ENCODE results near the gene RASSF3. TPM values are rescaled to one million over a fixed set of nuclear protein-coding genes. Genes with fewer than 3 reads are reported as not detected.
"Not testable (repeated sequence)": the region's sequence is repeated elsewhere in the genome, so short reads cannot be mapped to it uniquely, and the experiment has no call there.

RASSF3 gene
- total RNA-seq, 1 donor from 2014 or later = 35.8 TPM

DNA sequence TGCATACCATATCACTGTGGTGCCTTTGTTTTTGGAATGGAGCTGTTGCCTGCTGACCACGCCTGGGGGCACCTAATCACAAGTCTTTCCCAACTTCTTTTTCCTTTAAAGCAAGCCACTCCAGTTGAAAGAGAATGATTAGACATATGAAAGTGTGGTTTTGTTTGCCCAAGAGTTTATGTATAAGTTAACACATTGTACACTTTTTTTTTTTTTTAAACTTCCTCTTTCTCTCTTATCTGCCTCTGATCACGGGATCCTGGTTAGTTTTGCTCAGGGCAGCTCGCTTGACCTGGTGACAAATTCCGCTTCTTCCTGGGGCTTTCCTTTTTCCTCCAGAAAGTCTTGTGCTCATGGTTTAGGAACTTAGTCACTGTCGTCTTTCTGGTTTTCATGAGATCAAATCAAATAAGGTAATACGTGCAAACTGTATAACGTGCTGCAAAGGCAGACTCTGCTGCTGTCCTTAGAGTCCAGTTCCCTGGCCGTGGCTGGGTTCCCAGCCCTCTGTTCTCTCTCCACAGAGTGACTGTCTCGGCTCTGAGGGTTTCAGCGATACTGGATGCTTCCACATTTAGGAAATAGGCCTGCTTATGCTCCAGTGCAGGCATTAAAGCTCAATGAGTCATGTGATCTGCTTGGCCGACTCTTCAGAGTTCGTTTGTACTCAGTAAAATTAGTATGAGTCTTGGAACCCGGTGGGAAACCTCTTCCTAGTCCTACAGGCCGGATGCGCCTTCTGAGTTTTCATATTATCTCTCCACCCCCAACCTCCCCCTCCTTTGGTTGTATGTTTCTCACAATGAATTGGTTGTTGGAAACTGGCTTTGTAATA lies 15.2 kb downstream of the RASSF3 start:
- DNase-seq (ENCODE audit: low spot score) = no peak

DNA sequence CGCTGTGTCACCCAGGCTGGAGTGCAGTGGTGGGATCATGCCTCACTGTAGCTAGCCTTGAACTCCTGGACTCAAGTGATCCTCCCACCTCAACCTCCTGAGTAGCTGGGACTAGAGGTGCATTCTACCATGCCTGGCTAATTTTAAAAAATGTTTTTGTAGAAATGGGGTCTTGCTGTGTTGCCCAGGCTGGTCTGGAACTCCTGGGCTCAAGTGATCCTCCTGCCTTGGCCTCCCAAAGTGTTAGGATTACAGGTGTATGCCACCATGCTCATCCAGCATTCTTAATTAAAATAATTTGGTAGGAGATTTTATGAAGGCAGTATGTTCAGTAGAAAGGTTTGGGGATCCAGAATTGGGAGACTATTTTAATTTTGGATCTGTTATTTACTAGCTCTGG lies 16.3 kb downstream of the RASSF3 start:
- H3K36me3 Mint-ChIP-seq (ENCODE audit: low read depth) = peaks cover 22% of the 10 kb centered on the region
- H3K9me3 Mint-ChIP-seq; H3K27ac Mint-ChIP-seq; H3K27me3 Mint-ChIP-seq (ENCODE audit: low read depth); DNase-seq (ENCODE audit: low spot score); H3K4me3 Mint-ChIP-seq (ENCODE audit: low read depth): not testable (repeated sequence)
- intact Hi-C loops (cut with micrococcal nuclease) = loop anchor here (5.0 kb wide), 2 partner anchors 41 to 131 kb away; partner anchors contain the start of gene GNS
- H3K4me1 Mint-ChIP-seq (ENCODE audit: low read depth) = peaks cover 30% of the 10 kb centered on the region

More for the DNA sequence above, 15.2 kb downstream of the RASSF3 start:
- H3K4me3 Mint-ChIP-seq (ENCODE audit: low read depth) = peak overlapping the region; percentile 73
- no peaks in the 10 kb centered on the region for H3K27me3 Mint-ChIP-seq (ENCODE audit: low read depth)
- H3K27ac Mint-ChIP-seq = peak overlapping the region; percentile 83
- peaks cover 13% of the 10 kb centered on the region for H3K36me3 Mint-ChIP-seq (ENCODE audit: low read depth)
- intact Hi-C loops (cut with micrococcal nuclease) = loop anchor here (1.0 to 5.0 kb wide), 3 partner anchors 16 to 132 kb away; partner anchors contain the start of gene GNS
- peaks cover 25% of the 10 kb centered on the region for H3K4me1 Mint-ChIP-seq (ENCODE audit: low read depth)
- H3K9me3 Mint-ChIP-seq = no peaks in the 10 kb centered on the region

DNA sequence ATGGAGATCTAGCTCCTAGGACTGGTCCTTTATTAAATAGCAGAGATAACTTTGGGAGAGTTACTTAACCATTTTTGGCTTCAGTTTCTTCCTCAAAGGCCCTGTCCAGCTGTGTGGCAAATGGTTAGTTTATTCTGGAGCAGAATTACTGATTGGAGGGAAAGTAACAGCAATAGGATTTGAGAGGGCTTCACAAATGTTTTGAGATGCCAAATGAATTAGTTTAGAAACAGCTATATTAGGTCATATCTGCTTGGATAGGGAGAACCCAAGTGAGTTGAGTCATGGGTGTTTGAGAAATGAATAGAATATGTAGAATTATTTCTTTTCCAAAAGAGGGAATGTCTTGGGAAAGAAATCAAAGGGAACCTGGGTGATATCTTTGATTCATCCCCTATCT lies 17.5 kb downstream of the RASSF3 start:
- no peaks in the 10 kb centered on the region for H3K27me3 Mint-ChIP-seq (ENCODE audit: low read depth)
- H3K4me1 Mint-ChIP-seq (ENCODE audit: low read depth) = peaks cover 38% of the 10 kb centered on the region
- intact Hi-C loops (cut with micrococcal nuclease) = loop anchor here (5.0 kb wide), 2 partner anchors 40 to 130 kb away; partner anchors contain the start of gene GNS
- no peak overlapping the region for H3K4me3 Mint-ChIP-seq (ENCODE audit: low read depth)
- H3K36me3 Mint-ChIP-seq (ENCODE audit: low read depth) = peaks cover 32% of the 10 kb centered on the region
- DNase-seq (ENCODE audit: low spot score) = no peak
- no peak overlapping the region for H3K27ac Mint-ChIP-seq
- peaks cover 7% of the 10 kb centered on the region for H3K9me3 Mint-ChIP-seq

DNA sequence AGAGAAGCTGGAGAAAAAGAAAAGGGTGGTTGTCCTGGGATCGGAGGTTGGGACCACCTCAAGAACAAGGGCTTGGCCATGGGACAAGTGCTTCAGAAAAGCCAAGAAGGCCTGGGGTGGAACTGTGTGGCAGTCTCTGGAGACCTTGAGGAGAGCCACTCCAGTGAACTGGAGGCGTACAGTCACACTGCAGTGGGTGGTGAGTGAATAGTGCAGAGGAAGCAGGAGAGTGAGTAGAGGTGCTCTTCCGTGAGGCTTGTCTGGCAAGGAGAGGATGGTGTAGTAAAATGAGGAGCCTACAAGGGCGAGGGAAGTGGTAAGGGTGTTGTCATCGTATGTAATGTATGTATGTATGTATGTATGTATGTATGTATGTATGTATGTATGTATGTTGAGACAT lies 20.9 kb downstream of the RASSF3 start:
- DNase-seq (ENCODE audit: low spot score) = no peak

DNA sequence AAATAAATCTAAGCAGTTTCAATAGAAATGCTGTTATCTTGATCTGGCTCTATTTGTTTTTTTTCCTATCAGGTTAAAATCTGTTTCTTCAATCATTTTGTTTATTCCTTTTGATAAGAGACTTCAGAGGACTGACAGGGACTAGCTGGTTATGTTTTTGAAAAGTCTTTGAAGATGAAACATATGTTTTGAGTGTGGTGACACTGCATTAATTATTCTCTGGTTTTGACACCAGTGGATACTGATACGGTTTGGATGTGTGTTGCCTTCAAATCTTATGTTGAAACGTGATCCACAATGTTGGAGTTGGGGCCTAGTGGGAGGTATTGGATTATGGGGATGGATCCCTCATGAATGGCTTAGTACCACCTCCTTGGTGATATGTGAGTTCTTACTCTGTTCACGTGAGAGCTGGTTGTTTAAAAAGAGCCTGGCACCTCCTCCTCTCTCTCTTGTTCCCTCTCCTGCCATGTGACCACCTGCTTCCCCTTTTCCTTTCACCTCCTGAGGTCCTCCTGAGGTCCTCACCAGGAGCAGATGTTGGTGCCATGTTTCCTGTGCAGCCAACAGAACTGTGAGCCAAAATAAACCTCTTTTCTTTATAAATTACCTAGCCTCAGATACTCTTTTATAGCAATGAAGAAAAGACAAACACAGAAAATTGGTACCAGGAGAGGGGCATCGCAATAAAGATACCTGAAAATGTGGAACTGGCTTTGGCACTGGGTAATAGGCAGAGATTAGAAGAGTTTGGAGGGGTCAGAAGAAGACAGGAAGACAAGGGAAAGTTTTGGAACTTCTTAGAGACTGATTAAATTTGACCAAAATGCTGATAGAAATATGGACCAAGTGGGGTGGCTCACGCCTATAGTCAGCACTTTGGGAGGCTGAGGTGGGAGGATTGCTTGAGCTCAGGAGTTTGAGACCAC lies 23.0 kb downstream of the RASSF3 start:
- Mint-ChIP-seq H3K9me3 (peaks cover 7% of the 10 kb centered on the region), H3K4me3 (ENCODE audit: low read depth) (no peak overlapping the region), H3K27me3 (ENCODE audit: low read depth) (no peaks in the 10 kb centered on the region), H3K4me1 (ENCODE audit: low read depth) (peaks cover 30% of the 10 kb centered on the region), H3K27ac (no peak overlapping the region), H3K36me3 (ENCODE audit: low read depth) (peaks cover 47% of the 10 kb centered on the region)
- DNase-seq (ENCODE audit: low spot score) = no peak
- intact Hi-C loops (cut with micrococcal nuclease) = no loop called here

More for the DNA sequence above, 20.9 kb downstream of the RASSF3 start:
- Mint-ChIP-seq H3K36me3 (ENCODE audit: low read depth) (peaks cover 51% of the 10 kb centered on the region), H3K4me1 (ENCODE audit: low read depth) (peaks cover 38% of the 10 kb centered on the region), H3K27me3 (ENCODE audit: low read depth) (no peaks in the 10 kb centered on the region), H3K4me3 (ENCODE audit: low read depth) (no peak overlapping the region), H3K9me3 (peaks cover 7% of the 10 kb centered on the region), H3K27ac (no peak overlapping the region)
- intact Hi-C loops (cut with micrococcal nuclease) = no loop called here

DNA sequence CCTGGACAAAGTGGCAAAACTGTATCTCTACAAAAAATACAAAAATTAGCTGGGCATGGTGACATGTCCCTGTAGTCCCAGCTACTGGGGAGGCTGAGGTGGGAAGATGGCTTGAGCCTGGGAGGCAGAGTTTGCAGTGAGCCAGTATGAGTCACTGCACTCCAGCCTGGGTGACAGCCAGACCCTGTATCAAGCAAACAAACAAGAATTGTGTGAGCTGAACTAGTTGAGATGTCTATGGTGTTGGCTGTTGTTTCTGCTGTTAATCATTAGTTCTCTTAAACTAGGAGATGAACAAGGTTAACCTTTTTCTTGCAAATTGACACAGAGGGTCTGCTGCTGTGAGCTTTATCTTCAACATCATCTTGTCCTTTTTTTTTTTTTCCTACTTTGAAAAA lies 23.6 kb downstream of the RASSF3 start:
- H3K36me3 Mint-ChIP-seq (ENCODE audit: low read depth) = peaks cover 50% of the 10 kb centered on the region
- intact Hi-C loops (cut with micrococcal nuclease) = no loop called here
- no peak overlapping the region for H3K4me3 Mint-ChIP-seq (ENCODE audit: low read depth)
- H3K27ac Mint-ChIP-seq = no peak overlapping the region
- peaks cover 7% of the 10 kb centered on the region for H3K9me3 Mint-ChIP-seq
- H3K4me1 Mint-ChIP-seq (ENCODE audit: low read depth) = peaks cover 34% of the 10 kb centered on the region
- no peaks in the 10 kb centered on the region for H3K27me3 Mint-ChIP-seq (ENCODE audit: low read depth)
- no peak for DNase-seq (ENCODE audit: low spot score)

DNA sequence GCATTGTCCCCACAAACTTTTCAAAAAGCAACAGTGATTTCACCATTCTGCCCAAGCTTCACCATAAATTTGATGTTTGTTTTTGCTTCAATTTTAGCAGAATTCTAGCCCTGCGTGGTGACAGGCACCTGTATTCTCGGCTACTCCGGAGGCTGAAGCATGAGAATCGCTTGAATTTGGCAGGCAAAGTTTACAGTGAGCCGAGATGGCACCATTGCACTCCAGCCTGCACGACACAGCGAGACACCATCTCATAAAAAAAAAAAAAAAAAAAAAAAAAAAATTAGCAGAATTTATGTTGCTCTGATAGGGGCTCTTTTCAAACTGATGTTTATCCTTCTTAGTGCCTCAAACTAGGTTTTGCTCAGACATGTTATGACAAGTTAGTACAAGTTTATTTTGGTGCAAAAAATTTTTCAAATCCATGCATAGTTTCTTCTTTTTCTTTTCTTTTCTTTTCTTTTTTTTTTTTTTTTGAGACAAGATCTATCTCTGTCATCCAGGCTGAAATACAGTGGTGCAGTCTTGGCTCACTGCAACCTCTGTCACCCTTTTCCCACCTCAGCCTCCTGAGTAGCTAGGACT lies 24.3 kb downstream of the RASSF3 start:
- H3K4me1 Mint-ChIP-seq (ENCODE audit: low read depth) = peaks cover 34% of the 10 kb centered on the region
- peaks cover 7% of the 10 kb centered on the region for H3K9me3 Mint-ChIP-seq
- no peaks in the 10 kb centered on the region for H3K27me3 Mint-ChIP-seq (ENCODE audit: low read depth)
- H3K27ac Mint-ChIP-seq = no peak overlapping the region
- H3K36me3 Mint-ChIP-seq (ENCODE audit: low read depth) = peaks cover 50% of the 10 kb centered on the region
- H3K4me3 Mint-ChIP-seq (ENCODE audit: low read depth) = no peak overlapping the region
- DNase-seq (ENCODE audit: low spot score) = no peak
- intact Hi-C loops (cut with micrococcal nuclease) = no loop called here

DNA sequence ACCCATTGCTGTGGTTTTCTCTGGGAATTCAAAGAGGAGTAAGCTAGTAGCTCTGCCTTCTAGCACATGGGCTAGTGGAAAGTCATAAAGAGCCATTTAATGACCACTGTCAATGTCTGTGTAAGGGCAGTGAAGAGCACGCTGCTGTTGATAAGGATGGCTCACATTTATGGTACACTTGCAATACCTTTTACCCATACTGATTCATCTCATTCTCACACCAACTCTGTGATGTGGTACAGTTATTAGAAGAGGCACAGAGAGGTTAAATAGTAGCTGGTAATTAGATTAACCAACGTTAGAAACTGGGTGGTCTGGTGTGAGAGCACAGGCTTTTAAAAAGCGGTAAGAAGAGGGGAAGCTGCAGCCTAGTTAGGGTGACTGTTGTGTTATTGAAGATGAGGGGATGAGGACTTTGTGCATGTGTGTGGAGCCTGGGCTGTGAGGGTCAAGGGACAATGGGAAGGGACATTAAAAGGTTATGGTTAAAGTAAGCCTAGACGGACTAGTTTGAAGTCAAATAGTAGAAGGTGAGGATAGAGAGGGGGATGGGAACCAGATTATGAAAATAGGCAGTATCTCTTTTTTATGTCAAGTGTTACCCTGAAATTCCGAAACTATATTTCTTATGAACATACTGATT lies 25.2 kb downstream of the RASSF3 start:
- intact Hi-C loops (cut with micrococcal nuclease) = no loop called here
- peaks cover 34% of the 10 kb centered on the region for H3K4me1 Mint-ChIP-seq (ENCODE audit: low read depth)
- no peak overlapping the region for H3K27ac Mint-ChIP-seq
- H3K4me3 Mint-ChIP-seq (ENCODE audit: low read depth) = no peak overlapping the region
- H3K9me3 Mint-ChIP-seq = peaks cover 7% of the 10 kb centered on the region
- H3K27me3 Mint-ChIP-seq (ENCODE audit: low read depth) = no peaks in the 10 kb centered on the region
- peaks cover 48% of the 10 kb centered on the region for H3K36me3 Mint-ChIP-seq (ENCODE audit: low read depth)
- DNase-seq (ENCODE audit: low spot score) = no peak

DNA sequence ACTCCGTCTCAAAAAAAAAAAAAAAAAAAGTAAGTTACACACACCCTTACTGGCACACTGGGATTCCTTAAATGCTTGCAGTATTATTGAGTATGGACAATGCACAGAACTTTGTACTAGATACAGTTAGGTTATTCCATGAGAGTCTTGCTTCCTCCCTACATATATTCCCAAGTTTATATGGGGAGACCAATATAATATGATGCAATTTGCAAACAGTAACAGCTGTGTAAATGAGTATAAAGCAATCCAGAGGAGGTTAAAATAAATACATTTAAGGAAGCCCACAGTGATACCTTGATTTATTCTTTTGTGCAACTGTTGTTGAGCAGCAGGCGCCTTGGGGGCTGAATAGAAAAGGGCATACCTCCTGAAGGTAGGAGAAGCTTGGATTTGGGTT lies 26.6 kb downstream of the RASSF3 start:
- H3K4me1 Mint-ChIP-seq (ENCODE audit: low read depth) = peaks cover 26% of the 10 kb centered on the region
- no peak overlapping the region for H3K4me3 Mint-ChIP-seq (ENCODE audit: low read depth)
- no peak overlapping the region for H3K27ac Mint-ChIP-seq
- intact Hi-C loops (cut with micrococcal nuclease) = no loop called here
- peaks cover 7% of the 10 kb centered on the region for H3K9me3 Mint-ChIP-seq
- H3K36me3 Mint-ChIP-seq (ENCODE audit: low read depth) = peaks cover 35% of the 10 kb centered on the region
- H3K27me3 Mint-ChIP-seq (ENCODE audit: low read depth) = no peaks in the 10 kb centered on the region
- DNase-seq (ENCODE audit: low spot score) = no peak

DNA sequence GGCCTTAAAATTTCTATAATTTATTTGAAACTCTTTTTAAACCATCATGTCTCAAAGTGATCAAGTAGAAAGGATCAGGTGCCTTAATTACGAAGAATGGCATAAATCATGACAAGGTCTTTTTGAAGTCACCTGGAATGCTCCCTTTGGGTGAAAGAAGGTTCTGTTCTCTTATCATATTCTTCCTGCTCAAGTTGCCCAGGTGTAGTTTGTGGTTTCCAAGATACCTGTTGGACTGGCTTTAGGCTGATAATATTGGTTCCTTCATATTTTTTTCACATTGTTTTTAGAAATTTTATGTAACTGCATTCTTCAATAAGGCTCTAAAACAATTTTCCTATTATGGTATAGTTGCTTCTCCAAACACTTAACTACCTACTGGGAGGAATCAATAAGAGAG lies 29.2 kb downstream of the RASSF3 start:
- no peak overlapping the region for H3K4me3 Mint-ChIP-seq (ENCODE audit: low read depth)
- H3K27me3 Mint-ChIP-seq (ENCODE audit: low read depth) = no peaks in the 10 kb centered on the region
- DNase-seq (ENCODE audit: low spot score) = no peak
- H3K27ac Mint-ChIP-seq = no peak overlapping the region
- H3K4me1 Mint-ChIP-seq (ENCODE audit: low read depth) = peaks cover 24% of the 10 kb centered on the region
- H3K9me3 Mint-ChIP-seq = no peaks in the 10 kb centered on the region
- intact Hi-C loops (cut with micrococcal nuclease) = no loop called here
- H3K36me3 Mint-ChIP-seq (ENCODE audit: low read depth) = peaks cover 16% of the 10 kb centered on the region

DNA sequence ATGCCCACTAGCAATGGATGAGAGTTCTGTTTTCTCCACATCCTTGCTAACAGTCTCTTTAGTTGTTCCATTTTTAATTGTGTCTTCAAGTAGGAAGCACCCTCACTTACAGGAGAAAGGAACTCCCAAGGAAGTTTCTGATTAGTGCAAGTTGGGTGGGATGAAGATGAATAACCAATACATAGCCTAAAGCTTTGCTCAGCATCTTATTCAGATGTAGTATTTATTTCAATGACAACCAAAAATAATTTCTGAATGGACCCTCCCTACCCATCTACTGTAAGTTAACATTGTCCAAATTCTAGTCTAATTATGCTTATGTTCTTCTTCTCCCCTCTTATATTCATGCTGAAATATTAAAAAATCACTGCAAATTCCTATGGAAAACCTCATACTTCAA lies 36.0 kb downstream of the RASSF3 start:
- no peak for DNase-seq (ENCODE audit: low spot score)
- H3K4me1 Mint-ChIP-seq (ENCODE audit: low read depth) = peaks cover 22% of the 10 kb centered on the region
- H3K36me3 Mint-ChIP-seq (ENCODE audit: low read depth) = peaks cover 4% of the 10 kb centered on the region
- no peak overlapping the region for H3K4me3 Mint-ChIP-seq (ENCODE audit: low read depth)
- no peaks in the 10 kb centered on the region for H3K9me3 Mint-ChIP-seq
- H3K27ac Mint-ChIP-seq = no peak overlapping the region
- intact Hi-C loops (cut with micrococcal nuclease) = no loop called here
- no peaks in the 10 kb centered on the region for H3K27me3 Mint-ChIP-seq (ENCODE audit: low read depth)

DNA sequence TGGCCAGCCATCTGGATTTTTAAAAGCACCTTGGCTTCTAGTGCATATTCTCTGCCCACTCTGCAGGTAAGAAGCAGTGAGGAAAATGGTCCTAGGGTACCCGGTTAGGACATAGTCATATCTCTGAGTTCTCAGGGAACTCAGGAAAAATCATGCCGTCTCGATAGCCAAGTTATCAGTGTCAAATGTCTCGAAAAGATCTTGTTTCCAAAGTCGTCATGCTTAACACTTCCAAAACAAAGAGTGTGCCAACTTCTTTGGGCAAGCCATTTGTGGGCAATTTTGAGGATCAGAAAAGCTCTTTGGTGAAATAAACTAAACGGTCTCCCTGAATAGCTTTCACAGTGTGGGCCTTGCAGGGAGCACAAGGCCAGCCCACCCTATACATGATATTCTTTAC lies 39.2 kb downstream of the RASSF3 start:
- H3K4me3 Mint-ChIP-seq (ENCODE audit: low read depth) = no peak overlapping the region
- H3K9me3 Mint-ChIP-seq = no peaks in the 10 kb centered on the region
- intact Hi-C loops (cut with micrococcal nuclease) = no loop called here
- no peak for DNase-seq (ENCODE audit: low spot score)
- peaks cover 4% of the 10 kb centered on the region for H3K36me3 Mint-ChIP-seq (ENCODE audit: low read depth)
- H3K27ac Mint-ChIP-seq = no peak overlapping the region
- H3K27me3 Mint-ChIP-seq (ENCODE audit: low read depth) = no peaks in the 10 kb centered on the region
- H3K4me1 Mint-ChIP-seq (ENCODE audit: low read depth) = peaks cover 13% of the 10 kb centered on the region

All from activated T-helper 2 cell treated with anti-CD3 and anti-CD28 coated beads, Interferon-gamma antibody, Interleukin-2, Interleukin-4, amounts not matched to agents 10 μg/mL and 5 μg/mL and 100 μg/mL, durations not matched to agents 14 hours and 24 hours and 36 hours (primary cell).